ENCODE data around the gene TENM3.

Gene TENM3

DNA sequence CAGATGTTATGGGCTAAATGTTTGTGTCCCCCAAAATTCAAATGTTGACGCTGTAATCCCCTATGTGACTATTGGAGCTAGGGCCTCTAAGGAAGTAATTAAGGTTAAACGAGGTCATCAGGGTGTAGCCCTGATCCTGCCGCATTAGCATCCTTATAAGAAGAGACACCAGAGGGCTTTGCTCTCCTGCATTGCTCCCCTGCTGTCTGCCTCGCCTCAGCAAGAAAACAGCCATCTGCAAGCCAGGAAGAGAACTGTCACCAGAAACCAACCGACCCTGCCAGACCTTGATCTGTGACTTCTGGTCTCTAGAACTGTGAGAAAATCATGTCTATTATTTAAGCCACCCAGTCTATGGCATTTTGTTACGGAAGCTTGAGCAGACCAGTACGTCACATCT lies 342.1 kb downstream of the TENM3 start:
- no peak overlapping the region for H3K4me2 ChIP-seq (ENCODE audit: insufficient read depth, low read length)
- no peaks in the 10 kb centered on the region for H3K9me3 ChIP-seq (ENCODE audit: insufficient read depth, low read length, severe bottlenecking)
- H2AFZ ChIP-seq (ENCODE audit: low read depth, low read length) = no peak overlapping the region
- H3K27ac ChIP-seq (ENCODE audit: low read length) = no peak overlapping the region
- DNase-seq (no peak), ATAC-seq (ENCODE audit: insufficient read depth, low read depth) (no peak)
- TF ChIP-seq EZH2 (IDR thresholded peaks at IDR 0.05; ENCODE audit: borderline replicate concordance, low read depth, low read length, severe bottlenecking) (no peak), CTCF (IDR thresholded peaks at IDR 0.05; ENCODE audit: borderline replicate concordance, extremely low read depth, low read length, poor library complexity, severe bottlenecking) (no peak)
- H3K27me3 ChIP-seq (ENCODE audit: insufficient read depth, low read length, poor library complexity) = no peaks in the 10 kb centered on the region
- H3K4me3 ChIP-seq (ENCODE audit: low read depth in 1 of 2, low read length in 2 of 2) = no peak overlapping the region
- H3K9ac ChIP-seq (ENCODE audit: low read depth, low read length) = no peak overlapping the region
- H3K79me2 ChIP-seq (ENCODE audit: insufficient read depth, low read length) = no peaks in the 10 kb centered on the region
- no peaks in the 10 kb centered on the region for H3K4me1 ChIP-seq (ENCODE audit: insufficient read depth, low read length)
- H3K36me3 ChIP-seq (ENCODE audit: insufficient read depth, low read length) = no peaks in the 10 kb centered on the region
- H4K20me1 ChIP-seq (ENCODE audit: insufficient read depth, low read length) = no peaks in the 10 kb centered on the region

DNA sequence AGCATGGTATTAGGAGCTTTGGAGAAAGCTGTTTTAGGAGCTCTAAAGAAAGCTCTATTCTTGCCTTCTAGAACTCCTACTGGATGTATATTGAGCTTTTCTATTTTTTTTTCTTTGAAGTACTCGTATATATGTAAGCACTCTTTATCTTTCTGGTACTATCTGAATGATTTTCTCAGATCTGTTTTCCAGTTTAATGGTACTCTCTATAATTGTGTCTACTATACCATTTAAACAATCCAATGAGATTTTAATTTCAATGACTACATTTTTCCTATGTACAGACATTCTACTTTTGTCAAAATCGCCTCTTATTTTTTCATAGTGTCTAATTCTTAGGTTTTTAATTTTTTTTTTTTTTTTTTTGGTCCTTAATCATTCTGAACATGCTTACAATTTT lies 345.9 kb downstream of the TENM3 start:
- Histone ChIP-seq H3K4me1 (ENCODE audit: insufficient read depth, low read length) (no peaks in the 10 kb centered on the region), H4K20me1 (ENCODE audit: insufficient read depth, low read length) (no peaks in the 10 kb centered on the region), H3K79me2 (ENCODE audit: insufficient read depth, low read length) (no peaks in the 10 kb centered on the region), H3K4me2 (ENCODE audit: insufficient read depth, low read length) (no peak overlapping the region), H3K36me3 (ENCODE audit: insufficient read depth, low read length) (no peaks in the 10 kb centered on the region), H3K9me3 (ENCODE audit: insufficient read depth, low read length, severe bottlenecking) (no peaks in the 10 kb centered on the region), H3K4me3 (ENCODE audit: low read depth in 1 of 2, low read length in 2 of 2) (no peak overlapping the region), H3K27me3 (ENCODE audit: insufficient read depth, low read length, poor library complexity) (no peaks in the 10 kb centered on the region), H3K27ac (ENCODE audit: low read length) (no peak overlapping the region), H3K9ac (ENCODE audit: low read depth, low read length) (no peak overlapping the region), H2AFZ (ENCODE audit: low read depth, low read length) (no peak overlapping the region)
- TF ChIP-seq CTCF (IDR thresholded peaks at IDR 0.05; ENCODE audit: borderline replicate concordance, extremely low read depth, low read length, poor library complexity, severe bottlenecking) = no peak
- no peak for TF ChIP-seq EZH2 (IDR thresholded peaks at IDR 0.05; ENCODE audit: borderline replicate concordance, low read depth, low read length, severe bottlenecking)
- no peak for DNase-seq
- no peak for ATAC-seq (ENCODE audit: insufficient read depth, low read depth)

- H3K9ac ChIP-seq (ENCODE audit: low read depth, low read length) = no peak overlapping the region
- H3K27me3 ChIP-seq (ENCODE audit: insufficient read depth, low read length, poor library complexity) = no peaks in the 10 kb centered on the region
- no peak overlapping the region for H3K4me3 ChIP-seq (ENCODE audit: low read depth in 1 of 2, low read length in 2 of 2)
- no peaks in the 10 kb centered on the region for H3K4me1 ChIP-seq (ENCODE audit: insufficient read depth, low read length)
- no peaks in the 10 kb centered on the region for H3K36me3 ChIP-seq (ENCODE audit: insufficient read depth, low read length)
- no peak for DNase-seq
- no peak overlapping the region for H3K27ac ChIP-seq (ENCODE audit: low read length)
- H3K9me3 ChIP-seq (ENCODE audit: insufficient read depth, low read length, severe bottlenecking) = no peaks in the 10 kb centered on the region
- no peaks in the 10 kb centered on the region for H3K79me2 ChIP-seq (ENCODE audit: insufficient read depth, low read length)
- no peaks in the 10 kb centered on the region for H4K20me1 ChIP-seq (ENCODE audit: insufficient read depth, low read length)
- no peak overlapping the region for H3K4me2 ChIP-seq (ENCODE audit: insufficient read depth, low read length)
- TF ChIP-seq EZH2 (IDR thresholded peaks at IDR 0.05; ENCODE audit: borderline replicate concordance, low read depth, low read length, severe bottlenecking) = no peak
- TF ChIP-seq CTCF (IDR thresholded peaks at IDR 0.05; ENCODE audit: borderline replicate concordance, extremely low read depth, low read length, poor library complexity, severe bottlenecking) = no peak
- H2AFZ ChIP-seq (ENCODE audit: low read depth, low read length) = no peak overlapping the region
- ATAC-seq (ENCODE audit: insufficient read depth, low read depth) = no peak
Observed at GRCh38 chr4:182593402-182593801, 350.2 kb downstream of the TENM3 start.

DNA sequence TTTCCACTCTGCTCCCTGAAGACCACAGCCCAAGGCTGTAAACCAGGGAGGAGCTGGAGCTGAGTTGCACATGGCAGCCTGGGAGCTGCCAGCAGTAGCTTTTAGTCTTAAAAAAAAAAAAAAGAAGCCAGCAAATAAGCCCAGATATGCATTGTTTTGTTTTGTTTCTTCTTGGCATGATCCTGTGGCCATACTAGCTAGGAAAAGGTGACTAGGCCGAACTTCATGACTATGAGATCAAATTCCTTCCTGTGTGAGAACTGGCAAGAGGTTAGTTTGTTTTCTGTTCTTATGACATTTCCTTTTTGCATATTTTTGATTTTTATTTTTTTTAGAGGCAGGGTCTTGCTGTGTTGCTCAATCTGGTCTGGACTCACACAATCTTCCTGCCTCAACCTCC lies 350.7 kb downstream of the TENM3 start:
- Histone ChIP-seq H3K4me3 (ENCODE audit: low read depth in 1 of 2, low read length in 2 of 2) (no peak overlapping the region), H3K79me2 (ENCODE audit: insufficient read depth, low read length) (no peaks in the 10 kb centered on the region), H3K4me2 (ENCODE audit: insufficient read depth, low read length) (no peak overlapping the region), H2AFZ (ENCODE audit: low read depth, low read length) (no peak overlapping the region), H3K36me3 (ENCODE audit: insufficient read depth, low read length) (no peaks in the 10 kb centered on the region), H4K20me1 (ENCODE audit: insufficient read depth, low read length) (no peaks in the 10 kb centered on the region), H3K27me3 (ENCODE audit: insufficient read depth, low read length, poor library complexity) (no peaks in the 10 kb centered on the region), H3K4me1 (ENCODE audit: insufficient read depth, low read length) (no peaks in the 10 kb centered on the region), H3K9ac (ENCODE audit: low read depth, low read length) (no peak overlapping the region), H3K9me3 (ENCODE audit: insufficient read depth, low read length, severe bottlenecking) (no peaks in the 10 kb centered on the region), H3K27ac (ENCODE audit: low read length) (no peak overlapping the region)
- no peak for ATAC-seq (ENCODE audit: insufficient read depth, low read depth)
- no peak for DNase-seq
- TF ChIP-seq EZH2 (IDR thresholded peaks at IDR 0.05; ENCODE audit: borderline replicate concordance, low read depth, low read length, severe bottlenecking) (no peak), CTCF (IDR thresholded peaks at IDR 0.05; ENCODE audit: borderline replicate concordance, extremely low read depth, low read length, poor library complexity, severe bottlenecking) (no peak)
